Fibroblast of skin of back (primary cell): ENCODE results near the gene KRT38.

ENCODE experiments used
- DNase-seq: peaks from one replicate; pipeline ENCODE4 v3.0.0-alpha.2; 2013

KRT38 gene

GRCh38 chr17:41394254-41394996, 46.4 kb downstream of the KRT38 start:
- no peak for DNase-seq

GRCh38 chr17:41393826-41394225, 47.0 kb downstream of the KRT38 start:
- no peak for DNase-seq

- DNase-seq: no peak
Measured at GRCh38 chr17:41393294-41393693, 47.5 kb downstream of the KRT38 start.

GRCh38 chr17:41392278-41392677, 48.5 kb downstream of the KRT38 start:
- no peak for DNase-seq

GRCh38 chr17:41391535-41391934, 49.2 kb downstream of the KRT38 start:
- DNase-seq: no peak

GRCh38 chr17:41390411-41390938, 50.3 kb downstream of the KRT38 start:
- no peak for DNase-seq

- DNase-seq: no peak
Measured at GRCh38 chr17:41387670-41388069, 53.1 kb downstream of the KRT38 start.

GRCh38 chr17:41386227-41386626, 54.6 kb downstream of the KRT38 start:
- DNase-seq: no peak
